ENCODE results near the gene RBM17. TPM values are rescaled to one million over a fixed set of nuclear protein-coding genes. Genes with fewer than 3 reads are reported as not detected.

RBM17 gene
- total RNA-seq, 1 experiment from 2014 or later = 65.4 TPM

- intact Hi-C loops (cut with micrococcal nuclease; ENCODE audit: unreplicated experiment) = no loop called here
- Histone ChIP-seq H3K36me3 (ENCODE audit: control insufficient read depth, insufficient read depth, low read length) (no peaks in the 10 kb centered on the region), H3K4me3 (ENCODE audit: low read depth in 2 of 2, low read length in 2 of 2) (no peak overlapping the region), H3K4me1 (ENCODE audit: control insufficient read depth, insufficient read depth, low read length) (0 out of 2 replicates have a peak, but pooled peaks cover 5% of the 10 kb centered on the region), H3K9me3 (ENCODE audit: control insufficient read depth, insufficient read depth, low read depth, low read length) (no peaks in the 10 kb centered on the region), H3K27ac (ENCODE audit: low read length) (no peak overlapping the region), H3K27me3 (ENCODE audit: control insufficient read depth, insufficient read depth, low read length) (peaks cover 3% of the 10 kb centered on the region; the same call in 1 of the 2 replicates)
- no TSS peak for BruUV-seq (replicated peaks)
- ChIA-PET CTCF (no interaction called here), POLR2A (no interaction called here)
- no peak for TF ChIP-seq POLR2AphosphoS5 (IDR thresholded peaks at IDR 0.05; ENCODE audit: low read depth, low read length)
- TF ChIP-seq SIN3A (IDR thresholded peaks at IDR 0.05; ENCODE audit: borderline replicate concordance, insufficient read depth, low read depth, low read length) = no peak
- TF ChIP-seq REST (IDR thresholded peaks at IDR 0.05; ENCODE audit: insufficient read depth in 1 of 2, low read depth in 2 of 2, low read length in 1 of 2) = no peak
- no peak for TF ChIP-seq CTCF (IDR thresholded peaks at IDR 0.05)
- no peak for TF ChIP-seq TCF7L2 (IDR thresholded peaks at IDR 0.05; ENCODE audit: low read depth, low read length)
- in situ Hi-C loops (cut with HindIII; ENCODE audit: low pct_unique_long_range_greater_than_20kb, low sequenced_read_pairs) = no loop called here
- DNase-seq (ENCODE audit: low read depth, low spot score) (no peak), ATAC-seq (no peak)
Measured at GRCh38 chr10:6083523-6084475, 5.0 kb upstream of the RBM17 start.

GRCh38 chr10:6086375-6087233 lies 2.2 kb upstream of the RBM17 start:
- ATAC-seq (peak; percentile 82), DNase-seq (ENCODE audit: low read depth, low spot score) (peak; percentile 53)
- Histone ChIP-seq H3K4me3 (ENCODE audit: low read depth in 2 of 2, low read length in 2 of 2) (peak overlapping the region in 1 of 2 experiments; percentile 17; a peak in 2 of 4 replicates), H3K27ac (ENCODE audit: low read length) (no peak overlapping the region), H3K9me3 (ENCODE audit: control insufficient read depth, insufficient read depth, low read depth, low read length) (no peaks in the 10 kb centered on the region), H3K4me1 (ENCODE audit: control insufficient read depth, insufficient read depth, low read length) (peaks cover 15% of the 10 kb centered on the region), H3K27me3 (ENCODE audit: control insufficient read depth, insufficient read depth, low read length) (peaks cover 3% of the 10 kb centered on the region; the same call in 1 of the 2 replicates), H3K36me3 (ENCODE audit: control insufficient read depth, insufficient read depth, low read length) (peaks cover 4% of the 10 kb centered on the region; the same call in 1 of the 2 replicates)
- CTCF ChIA-PET = interaction anchor here (1.1 kb wide), 1 partner anchor 35 kb away, joined by 3 read pairs; no protein-coding TSS in a partner anchor
- TF ChIP-seq TCF7L2 (IDR thresholded peaks at IDR 0.05; ENCODE audit: low read depth, low read length) (no peak), CTCF (IDR thresholded peaks at IDR 0.05) (peak; percentile 92), REST (IDR thresholded peaks at IDR 0.05; ENCODE audit: insufficient read depth in 1 of 2, low read depth in 2 of 2, low read length in 1 of 2) (no peak), POLR2AphosphoS5 (IDR thresholded peaks at IDR 0.05; ENCODE audit: low read depth, low read length) (no peak), SIN3A (IDR thresholded peaks at IDR 0.05; ENCODE audit: borderline replicate concordance, insufficient read depth, low read depth, low read length) (no peak)
- BruUV-seq (replicated peaks) = no TSS peak
- intact Hi-C loops (cut with micrococcal nuclease; ENCODE audit: unreplicated experiment) (loop anchor here (2.0 kb wide), 1 partner anchor 138 kb away; no protein-coding TSS in a partner anchor), in situ Hi-C loops (cut with HindIII; ENCODE audit: low pct_unique_long_range_greater_than_20kb, low sequenced_read_pairs) (no loop called here)
- POLR2A ChIA-PET = no interaction called here

All from Panc1 (cell line).